ENCODE measurements around the gene FAM234A. TPM values are rescaled to one million over a fixed set of nuclear protein-coding genes. Genes with fewer than 3 reads are reported as not detected.

The FAM234A gene
- total and polyA plus RNA-seq, 8 donors, result 13.1 to 87.2 (median 35.1) TPM

GRCh38 chr16:303760-304505, 69.3 kb downstream of the FAM234A start:
- TF ChIP-seq POLR2AphosphoS5 (IDR thresholded peaks at IDR 0.05) (no peak), POLR2A (IDR thresholded peaks at IDR 0.05) (no peak), CTCF (IDR thresholded peaks at IDR 0.05) (peak in 1 of 7 experiments; percentile 14), EP300 (IDR thresholded peaks at IDR 0.05) (no peak)
- H3K4me1 ChIP-seq, result no peaks in the 10 kb centered on the region
- peaks cover 18 to 90% (median 78%) of the 10 kb centered on the region in 4 donors for H3K36me3 ChIP-seq
- no peak for DNase-seq
- H3K9me3 ChIP-seq, result no peaks in the 10 kb centered on the region
- 83 to 90% (median 88%) methylated on average over 38 to 43 of the region's 43 CpGs for WGBS, 5 donors
- no peak overlapping the region for H3K4me3 ChIP-seq
- no peak overlapping the region for H3K27ac ChIP-seq
- intact Hi-C loops (cut with DNase I; ENCODE audit: low total_unique reads), result no loop called here
- H3K27me3 ChIP-seq, result no peaks in the 10 kb centered on the region

GRCh38 chr16:305916-306626, 71.5 kb downstream of the FAM234A start:
- H3K9me3 ChIP-seq, result no peaks in the 10 kb centered on the region
- TF ChIP-seq EP300 (IDR thresholded peaks at IDR 0.05), result no peak
- TF ChIP-seq POLR2A (IDR thresholded peaks at IDR 0.05), result no peak
- no peak for TF ChIP-seq POLR2AphosphoS5 (IDR thresholded peaks at IDR 0.05)
- TF ChIP-seq CTCF (IDR thresholded peaks at IDR 0.05), result no peak
- no peak overlapping the region for H3K27ac ChIP-seq
- 86 to 91% (median 90%) methylated on average over 19 of the region's 19 CpGs for WGBS, 5 donors
- DNase-seq, result no peak
- H3K4me3 ChIP-seq, result no peak overlapping the region
- no peaks in the 10 kb centered on the region for H3K4me1 ChIP-seq
- peaks cover 28 to 96% (median 81%) of the 10 kb centered on the region in 4 donors for H3K36me3 ChIP-seq
- intact Hi-C loops (cut with DNase I; ENCODE audit: low total_unique reads), result no loop called here
- no peaks in the 10 kb centered on the region for H3K27me3 ChIP-seq

- no peak overlapping the region for H3K4me3 ChIP-seq
- H3K27me3 ChIP-seq, result no peaks in the 10 kb centered on the region
- H3K9me3 ChIP-seq, result no peaks in the 10 kb centered on the region
- no peak for DNase-seq
- H3K27ac ChIP-seq, result no peak overlapping the region
- WGBS, 5 donors, result 90 to 92% (median 91%) methylated on average over 16 to 17 of the region's 17 CpGs
- TF ChIP-seq CTCF (IDR thresholded peaks at IDR 0.05) (no peak), POLR2A (IDR thresholded peaks at IDR 0.05) (no peak), POLR2AphosphoS5 (IDR thresholded peaks at IDR 0.05) (no peak)
- H3K36me3 ChIP-seq, result peaks cover 32 to 95% (median 81%) of the 10 kb centered on the region in 4 donors
- intact Hi-C loops (cut with DNase I; ENCODE audit: low total_unique reads), result no loop called here
- H3K4me1 ChIP-seq, result no peaks in the 10 kb centered on the region
Measured at GRCh38 chr16:306911-307370, 72.3 kb downstream of the FAM234A start.

GRCh38 chr16:307691-308312, 73.2 kb downstream of the FAM234A start:
- intact Hi-C loops (cut with DNase I; ENCODE audit: low total_unique reads), result no loop called here
- no peak for TF ChIP-seq POLR2AphosphoS5 (IDR thresholded peaks at IDR 0.05)
- no peak for TF ChIP-seq POLR2A (IDR thresholded peaks at IDR 0.05)
- TF ChIP-seq EP300 (IDR thresholded peaks at IDR 0.05), result no peak
- no peak for TF ChIP-seq CTCF (IDR thresholded peaks at IDR 0.05)
- no peaks in the 10 kb centered on the region for H3K4me1 ChIP-seq
- H3K4me3 ChIP-seq, result no peak overlapping the region
- no peak overlapping the region for H3K27ac ChIP-seq
- no peaks in the 10 kb centered on the region for H3K9me3 ChIP-seq
- WGBS, 5 donors, result 87 to 92% (median 88%) methylated on average over 19 to 21 of the region's 21 CpGs
- H3K36me3 ChIP-seq, result peaks cover 34 to 95% (median 80%) of the 10 kb centered on the region in 4 donors
- DNase-seq, result no peak
- no peaks in the 10 kb centered on the region for H3K27me3 ChIP-seq

Measured in stomach (tissue), 9 donors.